ENCODE measurements around the gene SLC27A3. TPM values are rescaled to one million over a fixed set of nuclear protein-coding genes. Genes with fewer than 3 reads are reported as not detected.

SLC27A3 gene
- total and polyA plus RNA-seq, 2 donors from 2014 or later: 36.9 to 54.0 TPM

DNA sequence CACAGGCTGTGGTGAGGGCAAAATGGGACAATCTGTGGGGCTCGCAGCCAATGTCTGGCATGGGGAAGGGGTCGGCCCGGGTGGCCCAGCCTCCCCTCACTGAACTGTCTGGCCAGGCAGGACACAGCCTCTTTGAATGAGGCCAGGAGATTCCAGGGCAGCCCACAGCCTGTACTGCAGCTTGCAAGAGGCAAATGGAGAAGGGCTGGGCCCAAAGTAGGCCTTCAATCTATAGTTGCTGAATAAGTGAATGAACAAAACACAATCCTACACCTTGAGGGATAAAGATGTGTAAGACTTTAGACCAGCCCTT is 23.2 kb downstream of the SLC27A3 start:
- no peak overlapping the region for H3K27ac ChIP-seq (ENCODE audit: low read depth in 2 of 2, low read length in 2 of 2)
- H3K27me3 ChIP-seq (ENCODE audit: control insufficient read depth, insufficient read depth, low read length): no peaks in the 10 kb centered on the region
- no peak for DNase-seq
- H3K9me3 ChIP-seq (ENCODE audit: control insufficient read depth in 2 of 3, insufficient read depth in 1 of 3, low read length in 3 of 3): no peaks in the 10 kb centered on the region
- no peak for FAIRE-seq
- TF ChIP-seq, protein P1, sequence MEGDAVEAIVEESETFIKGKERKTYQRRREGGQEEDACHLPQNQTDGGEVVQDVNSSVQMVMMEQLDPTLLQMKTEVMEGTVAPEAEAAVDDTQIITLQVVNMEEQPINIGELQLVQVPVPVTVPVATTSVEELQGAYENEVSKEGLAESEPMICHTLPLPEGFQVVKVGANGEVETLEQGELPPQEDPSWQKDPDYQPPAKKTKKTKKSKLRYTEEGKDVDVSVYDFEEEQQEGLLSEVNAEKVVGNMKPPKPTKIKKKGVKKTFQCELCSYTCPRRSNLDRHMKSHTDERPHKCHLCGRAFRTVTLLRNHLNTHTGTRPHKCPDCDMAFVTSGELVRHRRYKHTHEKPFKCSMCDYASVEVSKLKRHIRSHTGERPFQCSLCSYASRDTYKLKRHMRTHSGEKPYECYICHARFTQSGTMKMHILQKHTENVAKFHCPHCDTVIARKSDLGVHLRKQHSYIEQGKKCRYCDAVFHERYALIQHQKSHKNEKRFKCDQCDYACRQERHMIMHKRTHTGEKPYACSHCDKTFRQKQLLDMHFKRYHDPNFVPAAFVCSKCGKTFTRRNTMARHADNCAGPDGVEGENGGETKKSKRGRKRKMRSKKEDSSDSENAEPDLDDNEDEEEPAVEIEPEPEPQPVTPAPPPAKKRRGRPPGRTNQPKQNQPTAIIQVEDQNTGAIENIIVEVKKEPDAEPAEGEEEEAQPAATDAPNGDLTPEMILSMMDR (IDR thresholded peaks at IDR 0.05; ENCODE audit: borderline replicate concordance, extremely low read depth, insufficient read depth): no peak
- no peak overlapping the region for H3K9ac ChIP-seq (ENCODE audit: low read length in 3 of 3)
- intact Hi-C loops (cut with DNase I): loop anchor here (10.0 kb wide), 1 partner anchor 186 kb away; the partner anchor contains the start of gene RAB13
- no peak overlapping the region for H3K4me3 ChIP-seq (ENCODE audit: low read length in 3 of 3)
- H3K36me3 ChIP-seq (ENCODE audit: control insufficient read depth in 2 of 3, insufficient read depth in 3 of 3, low read length in 3 of 3): no peaks in the 10 kb centered on the region
- H3K4me1 ChIP-seq (ENCODE audit: control insufficient read depth in 2 of 3, insufficient read depth in 2 of 3, low read depth in 1 of 3, low read length in 3 of 3): peaks cover 0 to 5% (median 0%) of the 10 kb centered on the region in 3 donors

- intact Hi-C loops (cut with DNase I): loop anchor here (10.0 kb wide), 1 partner anchor 186 kb away; the partner anchor contains the start of gene RAB13
- no peak overlapping the region for H3K27ac ChIP-seq (ENCODE audit: low read depth in 2 of 2, low read length in 2 of 2)
- no peaks in the 10 kb centered on the region for H3K36me3 ChIP-seq (ENCODE audit: control insufficient read depth in 2 of 3, insufficient read depth in 3 of 3, low read length in 3 of 3)
- H3K4me1 ChIP-seq (ENCODE audit: control insufficient read depth in 2 of 3, insufficient read depth in 2 of 3, low read depth in 1 of 3, low read length in 3 of 3): peaks cover 0 to 7% (median 0%) of the 10 kb centered on the region in 3 donors
- no peak for DNase-seq
- TF ChIP-seq, protein P1 (IDR thresholded peaks at IDR 0.05; ENCODE audit: borderline replicate concordance, extremely low read depth, insufficient read depth): no peak
- no peak overlapping the region for H3K9ac ChIP-seq (ENCODE audit: low read length in 3 of 3)
- no peak for FAIRE-seq
- no peak overlapping the region for H3K4me3 ChIP-seq (ENCODE audit: low read length in 3 of 3)
- H3K27me3 ChIP-seq (ENCODE audit: control insufficient read depth, insufficient read depth, low read length): no peaks in the 10 kb centered on the region
- no peaks in the 10 kb centered on the region for H3K9me3 ChIP-seq (ENCODE audit: control insufficient read depth in 2 of 3, insufficient read depth in 1 of 3, low read length in 3 of 3)
These were observed 23.8 kb downstream of the SLC27A3 start for GRCh38 chr1:153799016-153799415.

- DNase-seq (no peak), FAIRE-seq (no peak)
- Histone ChIP-seq H3K36me3 (ENCODE audit: control insufficient read depth in 2 of 3, insufficient read depth in 3 of 3, low read length in 3 of 3) (no peaks in the 10 kb centered on the region), H3K4me3 (ENCODE audit: low read length in 3 of 3) (no peak overlapping the region), H3K27ac (ENCODE audit: low read depth in 2 of 2, low read length in 2 of 2) (no peak overlapping the region), H3K9me3 (ENCODE audit: control insufficient read depth in 2 of 3, insufficient read depth in 1 of 3, low read length in 3 of 3) (no peaks in the 10 kb centered on the region), H3K9ac (ENCODE audit: low read length in 3 of 3) (no peak overlapping the region), H3K27me3 (ENCODE audit: control insufficient read depth, insufficient read depth, low read length) (no peaks in the 10 kb centered on the region), H3K4me1 (ENCODE audit: control insufficient read depth in 2 of 3, insufficient read depth in 2 of 3, low read depth in 1 of 3, low read length in 3 of 3) (peaks cover 0 to 7% (median 0%) of the 10 kb centered on the region in 3 donors)
- intact Hi-C loops (cut with DNase I): loop anchor here (10.0 kb wide), 1 partner anchor 185 kb away; the partner anchor contains the start of gene RAB13
- TF ChIP-seq, protein P1 (IDR thresholded peaks at IDR 0.05; ENCODE audit: borderline replicate concordance, extremely low read depth, insufficient read depth): no peak
These were observed 24.6 kb downstream of the SLC27A3 start for GRCh38 chr1:153799566-153800465.

Measured in kidney (tissue), 14 donors.